Stimulated activated naive CD4-positive, alpha-beta T cell (primary cell): Measurements from ENCODE around the gene LTBP1.
"Not testable (repeated sequence)": the region's sequence is repeated elsewhere in the genome, so short reads cannot be mapped to it uniquely, and the experiment has no call there.

Experiments used
- DNase-seq, 6 experiments: peaks; one replicate each; lab custom pipeline; 2025; lab: John Stamatoyannopoulos, UW

LTBP1 gene

GRCh38 chr2:32960647-32961403 lies 14.1 kb downstream of the LTBP1 start:
- DNase-seq = no peak

DNA sequence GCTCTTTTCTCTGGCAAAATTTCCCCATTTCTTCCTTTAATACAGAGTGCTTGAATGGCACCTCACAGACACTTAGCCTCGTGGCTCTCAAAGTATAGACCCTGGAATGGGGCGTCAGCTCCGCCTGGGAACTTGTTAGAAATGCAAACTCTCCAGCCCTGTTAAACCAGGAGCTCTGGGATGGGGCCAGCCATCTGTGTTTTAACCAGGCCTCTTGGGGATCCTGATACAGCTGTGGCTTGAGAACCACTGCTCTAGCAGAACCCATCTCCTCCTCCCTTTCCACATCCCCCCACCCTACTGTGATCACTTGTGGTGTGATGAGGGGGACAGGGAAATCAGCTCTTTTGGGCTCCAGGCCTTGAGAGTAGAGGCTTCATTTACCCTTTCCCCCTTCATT lies 15.9 kb downstream of the LTBP1 start:
- no peak for DNase-seq

- DNase-seq = no peak
Observed at GRCh38 chr2:32963941-32964340, 17.2 kb downstream of the LTBP1 start.

GRCh38 chr2:32965523-32966171 lies 18.9 kb downstream of the LTBP1 start:
- DNase-seq = no peak

GRCh38 chr2:32969444-32970162 lies 22.9 kb downstream of the LTBP1 start:
- DNase-seq = no peak

GRCh38 chr2:32973772-32974171 lies 27.0 kb downstream of the LTBP1 start:
- DNase-seq = not testable (repeated sequence)

GRCh38 chr2:32976409-32977063 lies 29.8 kb downstream of the LTBP1 start:
- no peak for DNase-seq

DNA sequence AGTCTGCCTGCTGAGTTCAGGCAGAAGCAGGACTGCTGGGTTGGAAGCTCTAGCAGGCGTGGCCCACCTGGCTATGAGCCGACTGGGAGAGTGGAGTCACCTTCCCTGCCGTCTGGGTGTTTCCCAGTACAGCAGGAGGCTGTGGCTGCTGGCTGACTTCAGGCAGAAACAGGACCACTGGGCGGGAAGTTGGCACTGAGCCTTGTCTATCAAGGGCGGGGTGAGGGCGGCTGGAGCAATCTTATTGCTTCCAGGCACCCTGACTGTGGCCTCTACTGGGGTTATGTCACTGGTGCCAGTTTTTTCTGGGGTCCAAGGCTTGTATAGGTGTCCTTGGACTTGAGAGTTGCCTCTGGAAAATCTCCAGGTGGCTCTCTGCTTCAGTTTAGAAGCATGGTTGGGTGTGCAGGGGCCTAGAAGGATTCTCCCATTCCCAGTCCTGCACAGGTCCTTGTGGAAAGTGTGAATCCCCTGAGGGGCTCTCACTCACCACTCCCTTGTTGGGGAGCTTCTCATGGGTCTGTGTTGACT lies 30.5 kb downstream of the LTBP1 start:
- no peak for DNase-seq

- no peak for DNase-seq
Observed at GRCh38 chr2:32981612-32982011, 34.9 kb downstream of the LTBP1 start.

DNA sequence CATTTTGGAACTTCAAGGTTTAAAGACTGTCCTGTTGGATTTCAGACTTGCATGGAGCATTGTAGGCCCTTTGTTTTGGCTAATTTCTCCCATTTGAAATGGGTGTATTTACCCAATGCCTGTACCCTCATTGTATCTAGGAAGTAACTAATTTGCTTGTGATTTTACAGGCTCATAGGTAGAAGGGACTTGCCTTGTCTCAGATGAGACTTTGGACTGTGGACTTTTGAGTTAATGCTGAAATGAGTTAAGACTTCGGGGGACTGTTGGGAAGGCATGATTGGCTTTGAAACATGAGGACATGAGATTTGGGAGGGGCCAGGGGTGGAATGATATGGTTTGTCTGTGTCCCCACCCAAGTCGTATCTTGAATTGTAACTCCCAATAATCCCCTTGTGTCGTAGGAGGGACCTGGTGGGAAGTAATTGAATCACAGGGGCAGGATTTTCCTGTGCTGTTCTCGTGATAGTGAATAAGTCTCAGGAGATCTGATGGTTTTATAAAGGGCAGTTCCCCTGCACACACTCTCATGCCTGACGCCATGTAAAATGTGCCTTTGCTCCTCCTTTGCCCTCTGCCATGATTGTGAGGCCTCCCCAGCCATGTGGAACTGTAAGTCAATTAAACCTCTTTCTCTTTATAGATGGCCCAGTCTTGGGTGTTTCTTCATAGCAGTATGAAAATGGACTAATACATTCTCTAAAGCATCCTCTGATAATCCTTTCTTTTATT lies 36.6 kb downstream of the LTBP1 start:
- not testable (repeated sequence) for DNase-seq

- DNase-seq = no peak
Observed at GRCh38 chr2:32986480-32986879, 39.7 kb downstream of the LTBP1 start.

- DNase-seq = no peak
Observed at GRCh38 chr2:32988525-32988924, 41.8 kb downstream of the LTBP1 start.

DNA sequence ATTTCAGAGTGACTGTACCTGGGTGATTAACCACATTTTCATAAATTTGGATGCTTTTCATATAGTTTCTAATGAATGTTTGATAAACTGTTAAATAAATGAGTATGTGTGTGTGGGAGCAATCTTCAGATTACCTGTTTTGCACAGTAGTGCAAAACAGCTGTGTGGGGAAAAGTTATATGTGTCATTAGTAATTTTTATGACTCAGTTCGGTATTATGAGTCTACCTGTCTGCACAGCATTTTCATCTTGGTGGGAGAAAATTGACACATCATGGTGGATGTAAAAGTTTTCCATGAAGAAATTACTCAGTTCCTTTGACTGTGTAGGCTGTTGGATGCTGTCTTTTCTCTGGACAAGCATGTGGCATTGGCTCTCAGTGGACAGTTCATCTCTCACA lies 43.8 kb downstream of the LTBP1 start:
- no peak for DNase-seq

DNA sequence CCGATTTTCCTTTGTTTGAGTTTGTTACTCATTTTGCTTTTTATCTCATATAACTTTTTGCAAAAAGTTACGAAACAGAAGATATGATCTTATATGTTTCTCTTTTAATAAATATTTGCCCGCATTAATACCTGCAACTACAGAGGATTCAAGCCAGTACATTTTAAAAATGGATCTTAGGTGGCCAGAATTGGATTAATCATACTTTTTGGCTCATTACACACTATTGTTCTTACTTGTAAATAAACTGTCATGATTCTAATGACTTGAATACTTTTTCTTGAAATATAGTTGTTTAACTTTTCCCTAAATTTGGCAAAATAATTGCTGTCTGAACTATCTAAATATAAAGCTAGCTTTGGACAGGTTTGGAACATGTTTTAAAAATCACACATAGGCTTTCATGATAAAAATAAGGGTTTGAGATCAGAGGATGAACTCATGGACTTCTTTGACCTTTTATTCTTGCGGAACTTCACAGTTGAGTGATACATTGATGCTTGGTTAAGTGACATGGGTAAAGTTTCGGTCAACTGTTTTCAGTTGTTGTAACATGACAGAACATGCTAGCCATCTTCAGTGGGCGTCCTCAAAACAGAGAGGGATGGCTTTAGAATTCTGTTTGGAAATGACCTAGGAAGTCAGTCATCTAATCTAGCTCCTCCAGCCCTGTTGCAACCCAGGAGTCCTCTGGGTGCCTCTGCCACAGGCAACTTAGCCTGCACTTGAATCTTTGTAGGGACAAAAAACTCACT lies 44.5 kb downstream of the LTBP1 start:
- DNase-seq = no peak

GRCh38 chr2:32993005-32993539 lies 46.3 kb downstream of the LTBP1 start:
- DNase-seq = no peak

- no peak for DNase-seq
Observed at GRCh38 chr2:32997705-32998104, 51.0 kb downstream of the LTBP1 start.

DNA sequence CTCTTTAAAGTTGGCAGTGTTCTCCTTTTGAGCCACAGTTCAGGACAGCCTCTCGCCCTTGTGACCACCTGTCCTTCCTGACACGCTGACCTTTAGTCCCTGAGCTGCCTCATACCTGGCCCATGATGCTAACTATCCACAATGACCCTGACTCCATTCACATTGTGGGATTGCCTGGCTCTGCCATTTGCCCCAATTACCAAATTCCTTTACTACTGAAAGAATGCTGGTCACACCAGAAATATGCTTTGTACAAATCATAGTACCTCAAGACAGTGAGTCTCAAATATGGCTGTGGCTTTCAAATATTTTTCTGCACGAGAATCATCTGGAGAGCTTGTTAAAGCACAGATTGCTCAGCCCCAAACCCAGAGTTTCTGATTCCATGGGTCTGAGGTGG lies 54.2 kb downstream of the LTBP1 start:
- DNase-seq = no peak

DNA sequence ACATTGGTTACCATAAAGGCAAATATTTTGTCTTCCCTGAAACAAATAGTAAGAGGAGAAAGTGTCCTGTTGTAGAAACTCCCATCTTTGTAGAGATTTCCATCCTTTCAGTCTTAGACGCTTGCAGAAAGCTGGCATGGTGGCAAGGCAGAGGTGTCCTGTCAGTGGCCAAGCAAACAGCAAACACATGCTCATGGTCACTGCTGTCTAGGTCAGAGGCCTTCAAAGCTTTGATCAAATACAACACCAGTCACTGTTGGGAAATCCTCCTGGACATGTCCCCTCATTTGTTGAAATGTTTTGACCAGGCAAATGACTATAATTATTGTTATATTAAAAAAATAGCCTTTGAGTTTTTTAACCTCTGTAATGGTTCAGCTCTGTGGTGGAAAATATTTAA lies 55.1 kb downstream of the LTBP1 start:
- DNase-seq = no peak

DNA sequence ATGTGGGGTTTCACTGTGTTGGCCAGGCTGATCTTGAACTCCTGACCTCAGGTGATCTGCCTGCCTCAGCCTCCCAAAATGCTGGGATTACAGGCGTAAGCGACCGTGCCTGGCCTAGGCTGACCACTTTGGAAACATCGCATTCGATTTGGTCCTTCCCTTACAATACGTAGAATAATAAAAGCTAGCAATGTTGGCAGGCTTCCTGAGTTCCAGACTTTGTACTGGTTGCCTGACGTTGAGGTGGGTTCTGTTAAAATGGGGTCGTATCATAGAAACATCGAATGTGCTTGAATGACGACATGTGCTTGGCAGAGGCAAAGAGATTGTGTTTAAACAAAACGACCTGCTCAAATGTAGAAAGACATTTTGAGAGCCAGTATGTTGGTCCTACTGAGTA lies 56.1 kb downstream of the LTBP1 start:
- DNase-seq = no peak

- no peak for DNase-seq
Observed at GRCh38 chr2:33005057-33005456, 58.3 kb downstream of the LTBP1 start.

DNA sequence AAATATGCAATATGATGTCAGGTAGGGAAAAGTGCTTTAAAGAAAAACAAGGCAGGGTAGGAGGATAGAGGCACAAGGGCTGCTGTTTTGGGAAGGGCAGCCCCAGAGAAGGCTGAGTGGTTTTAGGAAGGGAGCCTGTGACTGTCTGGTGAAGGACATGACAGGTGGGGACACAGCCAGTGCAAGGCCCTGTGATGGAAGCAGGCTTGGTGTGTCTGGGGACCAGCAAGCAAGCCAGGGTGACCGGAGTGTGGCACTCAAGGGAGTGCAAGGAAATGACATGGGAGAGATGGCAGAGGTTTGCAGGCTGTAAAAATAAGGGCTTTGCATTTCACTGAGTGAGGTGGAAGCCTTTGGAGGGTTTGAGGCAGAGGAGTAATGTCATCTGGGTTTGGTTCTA lies 62.0 kb downstream of the LTBP1 start:
- no peak for DNase-seq
